Neuronal stem cell (in vitro differentiated cells): ENCODE data around the gene RARA.

Experiments
- DNase-seq: peaks from one replicate; pipeline ENCODE4 v3.0.0-alpha.2; 2013; ENCODE audit warnings: low spot score
- H2AFZ ChIP-seq: one replicate; pipeline ENCODE4 v1.6.1; 2013; ENCODE audit warnings: mild to moderate bottlenecking, low read length, inconsistent platforms
- H2AK5ac ChIP-seq: 2 replicates; pipeline ENCODE4 v1.6.1; 2013; ENCODE audit warnings: low read depth, mild to moderate bottlenecking, inconsistent platforms, low read length, moderate library complexity, mixed read lengths
- H2BK120ac ChIP-seq: 2 replicates; pipeline ENCODE4 v1.6.1; 2013; ENCODE audit warnings: low read depth, mild to moderate bottlenecking, inconsistent platforms, low read length, moderate library complexity, mixed read lengths
- H2BK12ac ChIP-seq: one replicate; pipeline ENCODE4 v1.6.1; 2013; ENCODE audit warnings: low read length, inconsistent platforms
- H2BK15ac ChIP-seq: 2 replicates; pipeline ENCODE4 v1.6.1; 2013; ENCODE audit warnings: mild to moderate bottlenecking, low read length, inconsistent platforms, mixed read lengths
- H2BK5ac ChIP-seq: one replicate; pipeline ENCODE4 v1.6.1; 2013; ENCODE audit warnings: inconsistent platforms, mild to moderate bottlenecking, low read length, moderate library complexity
- H3K14ac ChIP-seq: one replicate; pipeline ENCODE4 v1.6.1; 2013; ENCODE audit warnings: low read length, inconsistent platforms
- H3K18ac ChIP-seq: 2 replicates; pipeline ENCODE4 v1.6.1; 2013; ENCODE audit warnings: low read length, inconsistent platforms
- H3K23ac ChIP-seq: 2 replicates; pipeline ENCODE4 v1.6.1; 2013; ENCODE audit warnings: low read depth, mild to moderate bottlenecking, mixed read lengths, low read length, inconsistent platforms; ENCODE audit not compliant: poor library complexity
- H3K27ac ChIP-seq: replicated peaks from 3 replicates; pipeline ENCODE4 v1.5.1; 2013; ENCODE audit warnings: low read length, inconsistent platforms
- H3K27me3 ChIP-seq, 3 experiments: 2 replicates each; pipeline ENCODE4 v1.6.1; 2013; ENCODE audit warnings: low read length in 3 of 3, mild to moderate bottlenecking in 2 of 3, inconsistent platforms in 1 of 3, low read depth in 1 of 3, mixed read lengths in 1 of 3, moderate library complexity in 1 of 3; ENCODE audit not compliant: control insufficient read depth in 3 of 3, insufficient read depth in 3 of 3
- H3K36me3 ChIP-seq, 2 donors: replicated peaks in 1 of 2; 2 replicates each; pipeline ENCODE4 v1.6.1; 2013; ENCODE audit warnings: low read length in 2 of 2; ENCODE audit not compliant: control insufficient read depth in 2 of 2, insufficient read depth in 2 of 2
- H3K4ac ChIP-seq: 2 replicates; pipeline ENCODE4 v1.6.1; 2013; ENCODE audit warnings: inconsistent platforms, mild to moderate bottlenecking, low read length, moderate library complexity
- H3K4me1 ChIP-seq, 2 donors: 1 replicate in 1 of 2; 2 replicates in 1 of 2; pipeline ENCODE4 v1.6.1; 2013; ENCODE audit warnings: low read length in 2 of 2, low read depth in 1 of 2; ENCODE audit not compliant: control insufficient read depth in 2 of 2, insufficient read depth in 1 of 2
- H3K4me2 ChIP-seq: one replicate; pipeline ENCODE4 v1.6.1; 2013; ENCODE audit warnings: mild to moderate bottlenecking, low read length, inconsistent platforms; ENCODE audit not compliant: insufficient read depth, poor library complexity, severe bottlenecking
- H3K4me3 ChIP-seq, 2 donors: 2 replicates each; pipeline ENCODE4 v1.5.1; 2013; ENCODE audit warnings: low read length in 2 of 2, mild to moderate bottlenecking in 2 of 2, inconsistent platforms in 1 of 2, moderate library complexity in 1 of 2
- H3K79me1 ChIP-seq: one replicate; pipeline ENCODE4 v1.6.1; 2013; ENCODE audit warnings: low read depth, mild to moderate bottlenecking, inconsistent platforms, low read length, moderate library complexity
- H3K9ac ChIP-seq: one replicate; pipeline ENCODE4 v1.6.1; 2013; ENCODE audit warnings: mild to moderate bottlenecking, low read depth, low read length, inconsistent platforms; ENCODE audit not compliant: poor library complexity
- H3K9me3 ChIP-seq, 2 donors: replicated peaks in 1 of 2; 2 replicates each; pipeline versions ENCODE3 to v1.6.1; 2013; ENCODE audit warnings: low read length in 2 of 2, mild to moderate bottlenecking in 2 of 2, inconsistent platforms in 1 of 2, low read depth in 1 of 2, mixed read lengths in 1 of 2, moderate library complexity in 1 of 2; ENCODE audit not compliant: control insufficient read depth in 2 of 2, insufficient read depth in 1 of 2
- H4K8ac ChIP-seq: one replicate; pipeline ENCODE4 v1.6.1; 2013; ENCODE audit warnings: low read depth, mild to moderate bottlenecking, inconsistent platforms, low read length, moderate library complexity
- H4K91ac ChIP-seq: one replicate; pipeline ENCODE4 v1.6.1; 2013; ENCODE audit warnings: low read length, low read depth, mild to moderate bottlenecking, inconsistent platforms; ENCODE audit not compliant: poor library complexity
- WGBS, 2 donors: extraction: QIAGEN DNeasy Blood & Tissue Kit; methylation state at CpG; one replicate each; pipeline ENCODE4 v1.1.7; 2013; ENCODE audit warnings: missing lambda C conversion rate in 2 of 2, mixed read lengths in 1 of 2; ENCODE audit not compliant: insufficient read length in 2 of 2, insufficient replicate concordance in 1 of 2; ENCODE audit errors: extremely low coverage in 2 of 2; 5-methylcytosine and 5-hydroxymethylcytosine counted together

The RARA gene

DNA sequence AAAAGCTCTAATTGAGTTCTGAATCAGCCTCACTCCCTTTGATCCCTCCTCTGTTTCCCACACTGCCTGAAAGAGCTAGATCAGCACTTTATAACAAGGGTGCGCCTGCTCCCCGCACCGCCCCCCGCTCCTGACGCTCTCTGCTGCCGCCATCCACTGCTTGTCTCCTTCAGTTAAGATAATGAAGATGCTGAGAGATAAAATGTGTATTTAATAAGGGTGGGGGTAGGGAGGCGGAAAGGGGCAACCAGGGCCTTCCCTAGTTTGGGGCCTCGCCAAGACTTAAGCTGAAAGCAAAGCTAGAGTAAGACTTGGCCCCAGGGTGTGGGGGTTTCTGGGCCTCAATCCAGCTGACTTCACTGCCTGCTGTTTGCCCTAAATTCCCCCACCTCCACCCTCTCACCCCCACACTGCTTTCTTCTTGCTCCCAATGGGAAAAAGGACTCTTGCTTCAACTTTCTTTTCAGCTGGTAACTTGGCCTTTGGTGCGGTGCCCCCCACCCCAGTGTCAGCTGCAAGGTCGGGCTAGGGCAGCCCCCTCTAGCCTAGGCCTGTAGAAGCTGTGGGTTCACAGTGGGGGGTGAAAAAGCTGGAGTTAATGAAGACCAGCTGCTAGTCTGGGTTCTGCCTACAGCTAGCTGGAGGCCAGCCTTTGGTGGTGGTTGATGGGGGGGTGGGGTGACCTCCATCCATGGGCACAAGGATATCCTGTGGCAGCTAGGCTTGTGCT is 1.8 kb upstream of the RARA start:
- no peak overlapping the region for H2BK120ac ChIP-seq
- no peak overlapping the region for H3K9ac ChIP-seq
- no peak overlapping the region for H4K91ac ChIP-seq
- H3K36me3 ChIP-seq, result peaks cover 9 to 26% of the 10 kb centered on the region in 2 donors
- no CpG with 5 or more reads among the region's 10 CpGs for WGBS, 2 donors
- H3K14ac ChIP-seq, result no peak overlapping the region
- H3K9me3 ChIP-seq, result no peaks in the 10 kb centered on the region
- H3K4me2 ChIP-seq, result peak overlapping the region; percentile 19
- peak overlapping the region; percentile 47 for H3K27ac ChIP-seq
- no peak overlapping the region for H3K4ac ChIP-seq
- no peak overlapping the region for H2AK5ac ChIP-seq
- H3K79me1 ChIP-seq, result no peaks in the 10 kb centered on the region
- no peak overlapping the region for H3K4me3 ChIP-seq
- H2BK5ac ChIP-seq, result no peak overlapping the region
- H3K23ac ChIP-seq, result no peak overlapping the region
- no peak overlapping the region for H4K8ac ChIP-seq
- H3K18ac ChIP-seq, result no peak overlapping the region
- no peak for DNase-seq
- no peaks in the 10 kb centered on the region for H3K27me3 ChIP-seq
- H2BK15ac ChIP-seq, result no peak overlapping the region
- peaks cover 20 to 27% of the 10 kb centered on the region in 2 donors for H3K4me1 ChIP-seq
- peak overlapping the region; percentile 39 for H2AFZ ChIP-seq
- H2BK12ac ChIP-seq, result no peak overlapping the region

DNA sequence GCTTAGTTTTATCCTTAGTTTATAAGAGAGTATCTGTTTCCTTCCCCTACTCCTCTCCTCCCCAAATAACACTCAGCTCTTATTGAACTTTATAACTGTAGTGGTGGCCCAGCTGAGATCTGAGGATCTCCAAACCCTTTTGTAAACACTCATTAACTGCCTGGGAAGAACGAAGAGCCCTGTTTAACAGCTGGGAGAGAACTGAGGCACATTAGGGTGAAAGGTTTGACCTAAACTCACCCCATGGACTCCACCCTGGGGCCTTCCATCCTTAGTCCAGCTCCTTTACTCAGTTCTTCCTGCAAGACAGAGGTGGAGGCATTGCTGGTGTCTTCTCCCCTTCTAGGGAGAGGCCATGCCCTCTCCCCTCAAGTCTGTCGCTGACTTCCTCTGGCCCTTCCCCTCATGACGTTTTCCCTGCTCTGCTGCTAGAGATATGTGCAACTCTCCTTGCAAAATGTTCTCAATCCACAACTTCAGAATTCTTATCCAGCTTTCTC is 1.2 kb upstream of the RARA start:
- Histone ChIP-seq H4K8ac (no peak overlapping the region), H3K27ac (no peak overlapping the region), H3K36me3 (peaks cover 7 to 20% of the 10 kb centered on the region in 2 donors), H3K4ac (no peak overlapping the region), H2BK120ac (no peak overlapping the region), H3K4me2 (no peak overlapping the region), H2BK5ac (no peak overlapping the region), H4K91ac (no peak overlapping the region), H2BK15ac (no peak overlapping the region), H3K9ac (no peak overlapping the region), H3K79me1 (no peaks in the 10 kb centered on the region), H3K18ac (no peak overlapping the region), H3K4me3 (no peak overlapping the region), H3K4me1 (peaks cover 20 to 27% of the 10 kb centered on the region in 2 donors), H2BK12ac (no peak overlapping the region), H2AFZ (no peak overlapping the region), H2AK5ac (no peak overlapping the region), H3K14ac (no peak overlapping the region), H3K9me3 (no peaks in the 10 kb centered on the region), H3K27me3 (no peaks in the 10 kb centered on the region), H3K23ac (no peak overlapping the region)
- no peak for DNase-seq
- WGBS, 2 donors, result no CpG with 5 or more reads among the region's 3 CpGs

DNA sequence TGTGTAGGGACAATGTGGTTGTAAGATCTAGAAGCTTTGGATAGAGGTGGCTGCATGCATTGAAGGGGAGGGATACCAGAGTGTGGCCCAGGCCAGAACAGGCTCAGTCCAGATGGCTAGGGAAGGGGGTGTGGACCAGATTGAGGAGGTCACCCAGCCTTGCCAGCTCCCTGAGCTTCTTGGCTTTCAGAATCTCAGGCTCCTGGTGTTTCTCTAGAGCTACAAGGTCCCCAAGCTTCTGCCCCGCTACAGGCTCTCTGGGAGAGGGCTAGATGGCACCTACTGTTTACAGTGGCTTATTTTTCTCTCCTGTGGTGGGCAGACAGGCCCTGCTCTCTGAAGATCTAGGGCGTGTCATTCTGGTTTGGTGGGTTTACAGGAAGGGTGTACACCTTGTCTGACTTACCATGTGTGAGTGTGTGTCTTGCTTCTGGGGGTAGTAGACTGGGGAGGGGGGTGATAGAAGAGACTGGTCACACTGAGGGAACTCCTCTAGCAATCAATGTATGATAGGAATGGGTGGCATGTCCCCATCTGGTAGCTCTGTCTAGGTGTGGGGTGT is 1.1 kb downstream of the RARA start:
- no peak overlapping the region for H4K8ac ChIP-seq
- peaks cover 0 to 3% of the 10 kb centered on the region in 2 donors for H3K36me3 ChIP-seq
- no peak overlapping the region for H3K14ac ChIP-seq
- no CpG with 5 or more reads among the region's 2 CpGs for WGBS, 2 donors
- no peak overlapping the region for H2BK5ac ChIP-seq
- no peak overlapping the region for H2BK12ac ChIP-seq
- no peak overlapping the region for H3K4me3 ChIP-seq
- H3K27ac ChIP-seq, result no peak overlapping the region
- no peak overlapping the region for H3K4ac ChIP-seq
- no peak overlapping the region for H3K4me2 ChIP-seq
- no peak overlapping the region for H3K9ac ChIP-seq
- no peak overlapping the region for H2AFZ ChIP-seq
- no peak overlapping the region for H3K18ac ChIP-seq
- DNase-seq, result no peak
- H3K4me1 ChIP-seq, result peaks cover 20 to 27% of the 10 kb centered on the region in 2 donors
- H4K91ac ChIP-seq, result no peak overlapping the region
- H2BK15ac ChIP-seq, result no peak overlapping the region
- H2BK120ac ChIP-seq, result no peak overlapping the region
- no peak overlapping the region for H3K23ac ChIP-seq
- H3K27me3 ChIP-seq, result no peaks in the 10 kb centered on the region
- H3K79me1 ChIP-seq, result peaks cover 2% of the 10 kb centered on the region
- no peaks in the 10 kb centered on the region for H3K9me3 ChIP-seq
- H2AK5ac ChIP-seq, result no peak overlapping the region

DNA sequence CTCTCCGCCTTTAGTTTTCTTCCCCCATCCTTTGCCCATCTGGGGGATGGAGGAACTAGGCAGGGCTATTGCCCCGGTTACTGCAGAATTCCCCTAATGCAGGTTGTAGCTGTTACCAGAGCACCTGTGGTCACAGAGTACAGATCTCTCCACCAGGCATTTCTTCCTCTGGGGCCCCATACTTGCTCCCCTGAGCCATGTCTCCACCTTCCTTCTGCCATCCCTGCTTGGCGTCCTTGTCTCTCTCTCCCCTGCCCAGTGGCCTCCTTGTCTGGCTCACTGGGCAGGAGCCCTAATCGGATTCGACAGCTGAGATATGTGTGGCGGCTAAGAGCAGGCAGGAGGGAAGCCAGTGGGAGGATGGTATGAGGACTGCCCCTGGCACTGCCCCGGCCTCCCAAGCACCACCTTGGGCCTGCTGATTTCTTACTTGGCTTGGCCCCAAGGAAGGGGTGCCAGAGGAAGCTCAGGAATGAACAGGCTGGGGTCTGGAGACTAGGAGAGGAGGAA is 2.0 kb downstream of the RARA start:
- H3K14ac ChIP-seq, result no peak overlapping the region
- peaks cover 20 to 31% of the 10 kb centered on the region in 2 donors for H3K4me1 ChIP-seq
- no peak overlapping the region for H3K18ac ChIP-seq
- H3K9me3 ChIP-seq, result no peaks in the 10 kb centered on the region
- H4K8ac ChIP-seq, result peak overlapping the region; percentile 52
- no peak overlapping the region for H3K23ac ChIP-seq
- no peak overlapping the region for H2BK120ac ChIP-seq
- WGBS, 2 donors, result no CpG with 5 or more reads among the region's 7 CpGs
- no peaks in the 10 kb centered on the region for H3K36me3 ChIP-seq
- no peak overlapping the region for H2BK5ac ChIP-seq
- no peaks in the 10 kb centered on the region for H3K27me3 ChIP-seq
- no peak overlapping the region for H2BK15ac ChIP-seq
- no peak overlapping the region for H3K4me3 ChIP-seq
- H3K79me1 ChIP-seq, result peaks cover 2% of the 10 kb centered on the region
- DNase-seq, result no peak
- no peak overlapping the region for H4K91ac ChIP-seq
- no peak overlapping the region for H3K9ac ChIP-seq
- H2AFZ ChIP-seq, result no peak overlapping the region
- H2BK12ac ChIP-seq, result no peak overlapping the region
- H3K4ac ChIP-seq, result no peak overlapping the region
- H3K4me2 ChIP-seq, result no peak overlapping the region
- H3K27ac ChIP-seq, result no peak overlapping the region
- H2AK5ac ChIP-seq, result peak overlapping the region; percentile 2
